ENCODE measurements around the gene SLC7A4.

The SLC7A4 gene

GRCh38 chr22:20997536-20998257 is 34.7 kb downstream of the SLC7A4 start:
- DNase-seq = no peak

GRCh38 chr22:20996598-20997535 is 35.5 kb downstream of the SLC7A4 start:
- DNase-seq = no peak

- DNase-seq = no peak
Measured at GRCh38 chr22:20996031-20996410, 36.3 kb downstream of the SLC7A4 start.

- no peak for DNase-seq
Measured at GRCh38 chr22:20995329-20996030, 36.9 kb downstream of the SLC7A4 start.

GRCh38 chr22:20994902-20995241 is 37.5 kb downstream of the SLC7A4 start:
- DNase-seq = no peak

- no peak for DNase-seq
Measured at GRCh38 chr22:20994128-20994901, 38.0 kb downstream of the SLC7A4 start.

- no peak for DNase-seq
Measured at GRCh38 chr22:20993304-20994127, 38.8 kb downstream of the SLC7A4 start.

- no peak for DNase-seq
Measured at GRCh38 chr22:20992456-20993303, 39.7 kb downstream of the SLC7A4 start.

- no peak for DNase-seq
Measured at GRCh38 chr22:20992056-20992442, 40.3 kb downstream of the SLC7A4 start.

GRCh38 chr22:20991252-20992055 is 40.9 kb downstream of the SLC7A4 start:
- DNase-seq = no peak

- DNase-seq = no peak
Measured at GRCh38 chr22:20990184-20991180, 41.9 kb downstream of the SLC7A4 start.

- no peak for DNase-seq
Measured at GRCh38 chr22:20989323-20990138, 42.8 kb downstream of the SLC7A4 start.

GRCh38 chr22:20988573-20989322 is 43.6 kb downstream of the SLC7A4 start:
- no peak for DNase-seq

- DNase-seq = no peak
Measured at GRCh38 chr22:20987375-20987774, 45.0 kb downstream of the SLC7A4 start.

- DNase-seq = no peak
Measured at GRCh38 chr22:20986365-20986764, 46.0 kb downstream of the SLC7A4 start.

- DNase-seq = no peak
Measured at GRCh38 chr22:20985720-20986119, 46.6 kb downstream of the SLC7A4 start.
